Fibroblast of villous mesenchyme (primary cell): Measurements from ENCODE around the gene ZNF770. TPM values are rescaled to one million over a fixed set of nuclear protein-coding genes. Genes with fewer than 3 reads are reported as not detected.

ENCODE experiments used
- DNase-seq: peaks from one replicate; pipeline ENCODE4 v3.0.0-alpha.2; 2010; ENCODE audit warnings: low read depth
- H3K4me3 ChIP-seq: 2 replicates; pipeline ENCODE4 v1.5.1; 2011; ENCODE audit warnings: low read depth, mild to moderate bottlenecking, low read length
- CTCF ChIP-seq: IDR thresholded peaks from 2 replicates; pipeline ENCODE4 v1.5.1; 2012; ENCODE audit warnings: low read depth, mild to moderate bottlenecking, low read length; ENCODE audit not compliant: insufficient read depth
- total RNA-seq: library from RNA; depleted of rRNA; stranded (reverse); fragments of >200 nt; gene quantifications from 2 replicates; pipeline ENCODE4 v1.2.3, GENCODE V29; 2012

Gene ZNF770
- total RNA-seq, 1 donor: 44.0 TPM

- no peak for TF ChIP-seq CTCF
- no peak overlapping the region for H3K4me3 ChIP-seq
- DNase-seq: no peak
Observed at GRCh38 chr15:34994925-34995324, 6.8 kb upstream of the ZNF770 start.

- DNase-seq: no peak
- no peak for TF ChIP-seq CTCF
- H3K4me3 ChIP-seq: no peak overlapping the region
Observed at GRCh38 chr15:34993877-34994276, 5.8 kb upstream of the ZNF770 start.

- DNase-seq: no peak
- H3K4me3 ChIP-seq: no peak overlapping the region
- no peak for TF ChIP-seq CTCF
Observed at GRCh38 chr15:34993412-34993811, 5.3 kb upstream of the ZNF770 start.

GRCh38 chr15:34987609-34988026 is 469 bp downstream of the ZNF770 start:
- no peak for TF ChIP-seq CTCF
- H3K4me3 ChIP-seq: peak overlapping the region; percentile 73
- no peak for DNase-seq

GRCh38 chr15:34986771-34987480 is 1.2 kb downstream of the ZNF770 start:
- DNase-seq: no peak

GRCh38 chr15:34986326-34986725 is 1.8 kb downstream of the ZNF770 start:
- no peak for DNase-seq
- TF ChIP-seq CTCF: no peak
- peak overlapping the region; percentile 73 for H3K4me3 ChIP-seq

More at GRCh38 chr15:34986771-34987480, 1.2 kb downstream of the ZNF770 start:
- TF ChIP-seq CTCF: no peak
- peak overlapping the region; percentile 73 for H3K4me3 ChIP-seq
